Measurements from ENCODE around the gene ZNF93.
"Not testable (repeated sequence)": the region's sequence is repeated elsewhere in the genome, so short reads cannot be mapped to it uniquely, and the experiment has no call there.

- not testable (repeated sequence) for TF ChIP-seq POLR2AphosphoS5 (IDR thresholded peaks at IDR 0.05; ENCODE audit: low read depth, low read length); TCF7L2 (IDR thresholded peaks at IDR 0.05; ENCODE audit: low read depth, low read length); REST (IDR thresholded peaks at IDR 0.05; ENCODE audit: insufficient read depth in 1 of 2, low read depth in 2 of 2, low read length in 1 of 2); SIN3A (IDR thresholded peaks at IDR 0.05; ENCODE audit: borderline replicate concordance, insufficient read depth, low read depth, low read length)
- TF ChIP-seq CTCF (IDR thresholded peaks at IDR 0.05), result peak; percentile 79
Observed at GRCh38 chr19:19959151-19959799, 58.5 kb downstream of the ZNF93 start.

Data from Panc1 (cell line).